Loucy (cell line): ENCODE measurements around the gene IFNW1.

Experiments used
- CTCF ChIP-seq: fragments of 200-600 bp; sonication (generic); conservative IDR thresholded peaks from 2 replicates; pipeline ENCODE4 v1.5.1; 2014; ENCODE audit warnings: mild to moderate bottlenecking, antibody characterized with exemption, low read length
- EZH2phosphoT487 ChIP-seq: fragments of 200-600 bp; IDR thresholded peaks from 2 replicates; pipeline ENCODE4 v1.6.1; 2018; ENCODE audit warnings: antibody characterized with exemption, mild to moderate bottlenecking, moderate library complexity, borderline replicate concordance

GRCh38 chr9:21160178-21160577 lies 18.5 kb upstream of the IFNW1 start:
- no peak for TF ChIP-seq CTCF
- no peak for TF ChIP-seq EZH2phosphoT487
